Activated T-cell treated with anti-CD3 and anti-CD28 coated beads, Interleukin-2, amount 50 U/mL, for 1 hour (primary cell): ENCODE results near the gene HEATR9.

ENCODE experiments used
- DNase-seq: peaks from one replicate; pipeline ENCODE4 v3.0.0-alpha.2; 2020

HEATR9 gene

DNA sequence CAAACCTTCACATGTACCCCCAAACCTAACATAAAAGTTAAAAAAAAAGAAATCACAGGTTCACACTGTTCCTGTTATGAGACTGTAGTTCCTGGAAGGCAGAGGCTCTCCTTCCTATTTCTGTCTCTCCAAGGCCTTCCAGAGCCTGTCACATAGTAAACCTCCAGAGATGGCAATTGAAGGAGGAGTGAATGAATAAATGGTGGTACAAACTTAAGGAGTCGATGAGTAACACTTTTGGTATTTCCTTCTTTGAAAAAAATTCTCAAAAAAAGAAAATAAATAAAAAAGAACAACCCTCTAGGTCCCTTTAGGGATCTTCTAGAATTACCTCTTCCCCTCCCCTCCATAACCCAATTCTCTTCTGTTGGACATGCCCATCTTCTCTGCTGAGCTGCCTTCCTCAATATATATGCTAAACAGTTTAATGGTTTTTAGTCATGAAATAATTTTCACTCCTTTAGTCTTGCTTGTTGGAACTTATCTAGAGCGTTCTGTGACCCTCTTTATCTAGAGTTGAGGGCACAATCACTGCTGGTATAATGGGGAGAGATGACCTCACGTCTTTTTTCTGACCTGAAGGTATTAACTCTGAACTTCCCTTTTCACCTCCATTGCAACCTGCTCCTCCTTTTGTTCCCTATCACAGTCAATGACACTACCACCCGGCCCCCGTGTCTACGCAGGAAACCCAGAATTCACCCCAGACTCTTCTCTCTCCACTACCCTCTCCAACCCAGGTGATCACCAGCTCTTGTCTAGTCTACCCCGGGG, 61.1 kb downstream of the HEATR9 start:
- DNase-seq, result no peak
